ENCODE measurements around the gene ATP6V1D.

The ATP6V1D gene

DNA sequence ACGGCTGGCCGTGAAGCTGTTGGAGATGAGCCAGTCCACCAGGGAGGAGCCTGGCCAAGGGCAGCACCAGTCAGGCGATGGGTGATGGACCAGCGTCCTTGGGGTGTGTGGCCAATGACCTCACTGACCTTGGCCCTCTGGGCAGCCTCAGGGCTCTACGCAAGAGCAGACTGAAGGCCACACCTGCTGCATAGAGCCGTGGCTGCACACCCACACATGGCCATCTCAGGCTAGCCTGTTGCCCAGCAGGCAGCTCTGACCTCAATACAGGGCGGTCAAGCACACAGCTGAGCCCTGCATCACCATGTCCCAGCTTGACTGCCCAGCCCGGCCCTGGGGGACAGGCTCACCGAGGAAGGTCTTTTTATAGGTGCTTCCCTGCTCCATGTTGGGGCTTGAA lies 33.2 kb upstream of the ATP6V1D start:
- DNase-seq: no peak
- Histone ChIP-seq H3K4me3 (ENCODE audit: insufficient read depth, low read depth, low read length, poor library complexity, severe bottlenecking) (no peak overlapping the region), H3K36me3 (ENCODE audit: control insufficient read depth, insufficient read depth, low read length) (no peaks in the 10 kb centered on the region), H3K9me3 (ENCODE audit: control insufficient read depth, low read length) (no peaks in the 10 kb centered on the region), H3K27ac (ENCODE audit: insufficient read depth, low read length, poor library complexity, severe bottlenecking) (no peak overlapping the region), H3K27me3 (replicated peaks; ENCODE audit: control insufficient read depth, insufficient read depth, low read length, poor library complexity, severe bottlenecking) (no peaks in the 10 kb centered on the region), H3K4me1 (ENCODE audit: control insufficient read depth, insufficient read depth, low read length, poor library complexity, severe bottlenecking) (peaks cover 11% of the 10 kb centered on the region)

DNA sequence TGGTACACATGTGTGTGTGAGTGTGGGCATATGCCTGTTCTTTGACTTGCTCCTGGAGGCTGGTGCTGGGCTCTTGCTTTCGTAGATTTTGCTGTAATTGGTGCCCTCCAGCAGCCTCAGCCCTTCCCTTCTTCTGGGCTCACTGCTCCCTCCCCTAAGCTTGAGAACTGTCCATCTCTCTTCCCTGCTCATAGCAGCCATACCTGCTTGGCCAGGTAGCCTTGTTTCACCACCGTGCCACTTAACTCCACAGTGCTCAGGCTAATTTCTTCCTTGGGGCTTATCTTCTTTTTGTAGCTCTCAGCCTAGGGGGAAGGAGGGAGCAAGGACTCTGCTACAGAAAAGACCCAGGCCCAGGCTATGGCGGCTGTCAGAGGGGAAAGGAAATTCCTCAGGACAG lies 32.5 kb upstream of the ATP6V1D start:
- H3K27ac ChIP-seq (ENCODE audit: insufficient read depth, low read length, poor library complexity, severe bottlenecking): no peak overlapping the region
- no peaks in the 10 kb centered on the region for H3K27me3 ChIP-seq (replicated peaks; ENCODE audit: control insufficient read depth, insufficient read depth, low read length, poor library complexity, severe bottlenecking)
- no peak overlapping the region for H3K4me3 ChIP-seq (ENCODE audit: insufficient read depth, low read depth, low read length, poor library complexity, severe bottlenecking)
- DNase-seq: no peak
- H3K4me1 ChIP-seq (ENCODE audit: control insufficient read depth, insufficient read depth, low read length, poor library complexity, severe bottlenecking): peaks cover 11% of the 10 kb centered on the region
- H3K9me3 ChIP-seq (ENCODE audit: control insufficient read depth, low read length): no peaks in the 10 kb centered on the region
- no peaks in the 10 kb centered on the region for H3K36me3 ChIP-seq (ENCODE audit: control insufficient read depth, insufficient read depth, low read length)

DNA sequence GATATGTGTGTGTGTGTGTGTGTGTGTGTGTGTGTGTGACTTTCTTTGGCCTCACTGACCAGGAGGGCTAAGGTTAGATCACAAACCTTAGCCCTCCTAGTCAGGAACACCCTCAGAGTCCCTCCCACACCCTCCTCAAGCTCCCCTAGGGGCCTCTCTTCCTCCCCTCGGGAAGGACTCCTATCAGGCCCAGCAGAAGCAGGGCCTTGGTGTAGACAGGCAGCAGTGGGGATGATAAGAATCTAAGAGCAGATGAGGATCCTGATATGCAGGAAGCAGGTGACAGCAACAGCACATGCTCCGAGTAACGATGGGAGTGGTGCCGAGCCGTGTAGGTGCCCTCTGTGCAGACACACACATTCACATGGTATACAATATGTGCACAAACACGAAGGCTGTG lies 31.7 kb upstream of the ATP6V1D start:
- Histone ChIP-seq H3K9me3 (ENCODE audit: control insufficient read depth, low read length) (no peaks in the 10 kb centered on the region), H3K27ac (ENCODE audit: insufficient read depth, low read length, poor library complexity, severe bottlenecking) (no peak overlapping the region), H3K36me3 (ENCODE audit: control insufficient read depth, insufficient read depth, low read length) (no peaks in the 10 kb centered on the region), H3K4me1 (ENCODE audit: control insufficient read depth, insufficient read depth, low read length, poor library complexity, severe bottlenecking) (peaks cover 11% of the 10 kb centered on the region), H3K27me3 (replicated peaks; ENCODE audit: control insufficient read depth, insufficient read depth, low read length, poor library complexity, severe bottlenecking) (no peaks in the 10 kb centered on the region), H3K4me3 (ENCODE audit: insufficient read depth, low read depth, low read length, poor library complexity, severe bottlenecking) (no peak overlapping the region)
- DNase-seq: no peak

DNA sequence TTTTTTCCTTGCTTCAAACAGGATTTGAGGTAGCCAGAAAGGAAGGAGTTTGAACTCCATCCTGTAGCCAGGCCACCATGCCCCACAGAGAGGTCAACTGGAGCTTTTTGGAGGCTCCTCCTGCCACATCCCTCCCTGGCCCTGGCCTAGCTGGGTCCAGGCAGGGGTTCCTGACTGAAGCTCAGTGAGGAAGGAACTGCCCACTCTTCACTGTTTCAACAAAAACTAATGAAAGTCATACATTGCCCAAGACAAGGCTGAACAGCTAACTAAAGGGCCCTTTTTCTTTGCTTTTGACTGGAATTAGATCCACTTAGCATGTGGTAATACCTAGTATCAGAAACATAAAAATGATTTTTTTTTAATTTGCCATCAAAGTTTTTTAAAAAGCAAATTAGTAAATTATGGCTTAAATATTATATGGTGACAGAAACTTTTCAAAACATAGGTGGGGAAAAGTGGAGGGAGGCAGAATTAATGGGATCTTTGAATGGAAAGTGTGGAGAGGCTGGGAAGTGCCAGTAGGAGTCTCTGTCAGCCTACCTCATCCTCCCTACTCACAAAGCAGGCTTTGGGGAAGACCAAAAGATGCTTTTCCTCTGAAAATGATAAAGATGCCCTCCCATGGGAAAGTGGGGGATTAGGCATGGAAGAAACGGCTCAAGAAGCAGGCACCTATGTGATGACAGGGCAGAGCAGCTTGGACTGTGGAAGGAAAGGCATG lies 30.4 kb upstream of the ATP6V1D start:
- Histone ChIP-seq H3K36me3 (ENCODE audit: control insufficient read depth, insufficient read depth, low read length) (peaks cover 9% of the 10 kb centered on the region), H3K4me1 (ENCODE audit: control insufficient read depth, insufficient read depth, low read length, poor library complexity, severe bottlenecking) (peaks cover 11% of the 10 kb centered on the region), H3K27ac (ENCODE audit: insufficient read depth, low read length, poor library complexity, severe bottlenecking) (no peak overlapping the region), H3K27me3 (replicated peaks; ENCODE audit: control insufficient read depth, insufficient read depth, low read length, poor library complexity, severe bottlenecking) (no peaks in the 10 kb centered on the region), H3K9me3 (ENCODE audit: control insufficient read depth, low read length) (no peaks in the 10 kb centered on the region), H3K4me3 (ENCODE audit: insufficient read depth, low read depth, low read length, poor library complexity, severe bottlenecking) (no peak overlapping the region)
- no peak for DNase-seq

DNA sequence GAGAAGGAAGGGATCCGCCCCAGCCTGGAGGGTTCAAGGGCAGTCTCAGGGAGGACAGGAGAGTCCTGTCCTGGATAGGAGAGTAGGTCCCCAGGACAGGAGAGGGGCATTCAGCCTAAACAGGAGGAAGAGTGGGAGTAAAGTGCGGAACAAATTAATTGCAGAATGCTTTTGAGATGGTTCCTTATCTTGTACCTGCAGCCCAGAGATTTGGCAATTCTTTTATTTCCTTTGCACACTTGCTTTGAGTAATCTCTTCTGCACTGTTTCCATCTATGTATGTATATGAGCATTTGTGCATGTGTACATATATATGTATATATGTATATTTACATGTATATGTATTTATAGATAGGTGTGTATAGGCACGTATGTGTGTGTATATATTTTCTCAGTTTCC lies 29.7 kb upstream of the ATP6V1D start:
- Histone ChIP-seq H3K4me1 (ENCODE audit: control insufficient read depth, insufficient read depth, low read length, poor library complexity, severe bottlenecking) (peaks cover 11% of the 10 kb centered on the region), H3K36me3 (ENCODE audit: control insufficient read depth, insufficient read depth, low read length) (peaks cover 16% of the 10 kb centered on the region), H3K4me3 (ENCODE audit: insufficient read depth, low read depth, low read length, poor library complexity, severe bottlenecking) (no peak overlapping the region), H3K9me3 (ENCODE audit: control insufficient read depth, low read length) (no peaks in the 10 kb centered on the region), H3K27ac (ENCODE audit: insufficient read depth, low read length, poor library complexity, severe bottlenecking) (no peak overlapping the region), H3K27me3 (replicated peaks; ENCODE audit: control insufficient read depth, insufficient read depth, low read length, poor library complexity, severe bottlenecking) (no peaks in the 10 kb centered on the region)
- no peak for DNase-seq

DNA sequence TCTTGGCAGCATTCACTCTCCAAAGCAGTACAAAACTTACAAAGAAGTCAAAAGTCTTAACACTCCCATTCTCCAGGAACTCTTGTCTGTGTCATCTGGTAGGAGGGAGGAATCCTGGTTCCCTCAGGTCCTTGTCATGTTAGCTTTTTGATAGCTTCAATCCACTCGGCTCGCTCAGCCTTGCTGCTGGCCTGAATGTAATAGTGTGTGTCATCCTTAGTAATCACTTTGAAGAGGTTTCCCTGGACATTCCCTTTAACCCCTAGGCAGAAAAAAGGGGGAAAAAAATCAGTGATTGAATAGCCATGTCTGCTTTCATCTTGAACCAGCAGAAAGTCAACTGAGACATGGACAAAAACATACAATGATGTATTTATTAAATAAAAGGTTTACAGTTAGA lies 27.6 kb upstream of the ATP6V1D start:
- H3K27ac ChIP-seq (ENCODE audit: insufficient read depth, low read length, poor library complexity, severe bottlenecking): no peak overlapping the region
- no peak overlapping the region for H3K4me3 ChIP-seq (ENCODE audit: insufficient read depth, low read depth, low read length, poor library complexity, severe bottlenecking)
- H3K4me1 ChIP-seq (ENCODE audit: control insufficient read depth, insufficient read depth, low read length, poor library complexity, severe bottlenecking): peaks cover 11% of the 10 kb centered on the region
- H3K36me3 ChIP-seq (ENCODE audit: control insufficient read depth, insufficient read depth, low read length): peaks cover 37% of the 10 kb centered on the region
- DNase-seq: no peak
- no peaks in the 10 kb centered on the region for H3K27me3 ChIP-seq (replicated peaks; ENCODE audit: control insufficient read depth, insufficient read depth, low read length, poor library complexity, severe bottlenecking)
- H3K9me3 ChIP-seq (ENCODE audit: control insufficient read depth, low read length): no peaks in the 10 kb centered on the region

DNA sequence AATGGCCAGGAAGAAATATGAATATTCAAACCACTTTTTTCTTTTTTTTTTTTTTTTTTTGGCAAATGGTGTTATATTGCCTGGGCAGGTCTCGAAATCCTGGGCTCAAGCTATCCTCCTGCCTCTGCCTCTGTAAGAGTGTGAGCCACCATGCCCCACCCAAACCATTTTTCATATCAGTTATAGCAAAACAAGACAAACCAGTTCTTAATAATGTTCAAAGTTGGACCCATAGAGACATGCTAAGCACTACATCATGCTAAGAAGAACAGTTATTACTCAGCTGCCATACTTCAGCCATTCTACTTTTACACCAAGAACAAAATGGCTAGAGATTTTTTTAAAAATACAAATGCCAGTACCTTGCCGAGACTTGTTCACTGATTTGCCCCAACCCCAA lies 26.0 kb upstream of the ATP6V1D start:
- Histone ChIP-seq H3K27me3 (replicated peaks; ENCODE audit: control insufficient read depth, insufficient read depth, low read length, poor library complexity, severe bottlenecking) (no peaks in the 10 kb centered on the region), H3K36me3 (ENCODE audit: control insufficient read depth, insufficient read depth, low read length) (peaks cover 53% of the 10 kb centered on the region), H3K4me1 (ENCODE audit: control insufficient read depth, insufficient read depth, low read length, poor library complexity, severe bottlenecking) (peaks cover under 1% of the 10 kb centered on the region), H3K9me3 (ENCODE audit: control insufficient read depth, low read length) (no peaks in the 10 kb centered on the region), H3K4me3 (ENCODE audit: insufficient read depth, low read depth, low read length, poor library complexity, severe bottlenecking) (no peak overlapping the region), H3K27ac (ENCODE audit: insufficient read depth, low read length, poor library complexity, severe bottlenecking) (no peak overlapping the region)
- DNase-seq: no peak

DNA sequence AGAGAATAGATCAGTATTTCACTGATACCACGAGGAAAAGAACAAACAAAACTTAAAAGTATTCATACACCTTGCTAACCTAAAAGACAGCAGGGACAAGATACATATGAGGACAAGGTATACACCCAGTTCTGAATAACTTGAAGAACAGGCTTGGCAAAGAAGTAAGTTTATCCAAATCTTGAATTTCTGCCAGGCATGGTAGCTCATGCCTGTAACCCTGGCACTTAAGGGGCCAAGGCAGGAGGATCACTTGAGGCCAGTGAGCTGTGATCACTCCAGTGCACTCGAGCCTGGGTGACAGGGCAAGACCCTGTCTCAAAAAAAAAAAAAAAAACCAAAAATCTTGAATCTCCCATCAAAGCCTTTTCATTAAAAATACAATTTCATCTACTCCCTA lies 25.5 kb upstream of the ATP6V1D start:
- Histone ChIP-seq H3K36me3 (ENCODE audit: control insufficient read depth, insufficient read depth, low read length) (peaks cover 57% of the 10 kb centered on the region), H3K27ac (ENCODE audit: insufficient read depth, low read length, poor library complexity, severe bottlenecking) (no peak overlapping the region), H3K27me3 (replicated peaks; ENCODE audit: control insufficient read depth, insufficient read depth, low read length, poor library complexity, severe bottlenecking) (no peaks in the 10 kb centered on the region), H3K4me1 (ENCODE audit: control insufficient read depth, insufficient read depth, low read length, poor library complexity, severe bottlenecking) (no peaks in the 10 kb centered on the region), H3K9me3 (ENCODE audit: control insufficient read depth, low read length) (no peaks in the 10 kb centered on the region), H3K4me3 (ENCODE audit: insufficient read depth, low read depth, low read length, poor library complexity, severe bottlenecking) (no peak overlapping the region)
- no peak for DNase-seq

DNA sequence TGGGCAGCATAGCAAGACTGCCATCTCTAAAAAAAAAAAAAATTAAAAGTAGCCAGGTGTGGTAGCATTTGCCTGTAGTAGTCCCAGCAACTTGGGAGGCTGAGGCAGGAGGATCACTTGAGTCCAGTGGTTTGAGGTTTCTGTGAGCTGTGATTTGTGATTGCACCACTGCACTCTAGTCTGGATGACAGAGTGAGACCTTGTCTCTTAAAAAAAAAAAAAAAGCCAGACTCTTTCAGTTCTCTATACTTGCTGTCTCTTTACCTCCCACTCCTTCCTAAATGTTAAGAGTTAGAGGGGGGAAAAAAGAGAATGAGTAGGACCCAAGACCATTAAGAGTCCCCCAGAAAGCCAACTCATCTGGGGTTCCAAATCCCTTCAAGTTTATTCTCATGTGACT lies 18.3 kb upstream of the ATP6V1D start:
- Histone ChIP-seq H3K4me3 (ENCODE audit: insufficient read depth, low read depth, low read length, poor library complexity, severe bottlenecking) (no peak overlapping the region), H3K4me1 (ENCODE audit: control insufficient read depth, insufficient read depth, low read length, poor library complexity, severe bottlenecking) (no peaks in the 10 kb centered on the region), H3K36me3 (ENCODE audit: control insufficient read depth, insufficient read depth, low read length) (peaks cover 86% of the 10 kb centered on the region), H3K27me3 (replicated peaks; ENCODE audit: control insufficient read depth, insufficient read depth, low read length, poor library complexity, severe bottlenecking) (no peaks in the 10 kb centered on the region), H3K27ac (ENCODE audit: insufficient read depth, low read length, poor library complexity, severe bottlenecking) (no peak overlapping the region), H3K9me3 (ENCODE audit: control insufficient read depth, low read length) (no peaks in the 10 kb centered on the region)
- no peak for DNase-seq

DNA sequence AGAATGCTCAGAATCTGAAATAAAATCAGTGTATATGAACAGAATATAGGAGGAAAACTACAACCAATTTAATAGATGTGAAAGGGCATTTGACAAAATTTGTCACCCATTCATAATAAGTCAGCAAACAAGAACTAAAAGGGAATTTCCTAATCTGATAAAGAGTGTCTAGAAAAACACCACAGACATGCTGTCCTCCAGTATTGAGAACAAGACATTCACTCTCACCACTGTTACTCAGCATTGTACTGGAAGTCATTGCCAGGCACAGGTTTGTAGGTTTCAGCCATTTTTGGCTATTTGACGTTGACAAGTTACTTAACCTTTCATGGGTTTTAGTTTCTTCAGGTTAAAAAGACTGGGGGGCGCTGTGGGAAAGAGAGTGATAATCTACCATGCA lies 13.7 kb upstream of the ATP6V1D start:
- H3K27me3 ChIP-seq (replicated peaks; ENCODE audit: control insufficient read depth, insufficient read depth, low read length, poor library complexity, severe bottlenecking): no peaks in the 10 kb centered on the region
- no peak for DNase-seq
- H3K4me1 ChIP-seq (ENCODE audit: control insufficient read depth, insufficient read depth, low read length, poor library complexity, severe bottlenecking): no peaks in the 10 kb centered on the region
- H3K4me3 ChIP-seq (ENCODE audit: insufficient read depth, low read depth, low read length, poor library complexity, severe bottlenecking): no peak overlapping the region
- no peak overlapping the region for H3K27ac ChIP-seq (ENCODE audit: insufficient read depth, low read length, poor library complexity, severe bottlenecking)
- peaks cover 77% of the 10 kb centered on the region for H3K36me3 ChIP-seq (ENCODE audit: control insufficient read depth, insufficient read depth, low read length)
- H3K9me3 ChIP-seq (ENCODE audit: control insufficient read depth, low read length): no peaks in the 10 kb centered on the region
